ENCODE results near the gene SPDEF.

SPDEF gene

DNA sequence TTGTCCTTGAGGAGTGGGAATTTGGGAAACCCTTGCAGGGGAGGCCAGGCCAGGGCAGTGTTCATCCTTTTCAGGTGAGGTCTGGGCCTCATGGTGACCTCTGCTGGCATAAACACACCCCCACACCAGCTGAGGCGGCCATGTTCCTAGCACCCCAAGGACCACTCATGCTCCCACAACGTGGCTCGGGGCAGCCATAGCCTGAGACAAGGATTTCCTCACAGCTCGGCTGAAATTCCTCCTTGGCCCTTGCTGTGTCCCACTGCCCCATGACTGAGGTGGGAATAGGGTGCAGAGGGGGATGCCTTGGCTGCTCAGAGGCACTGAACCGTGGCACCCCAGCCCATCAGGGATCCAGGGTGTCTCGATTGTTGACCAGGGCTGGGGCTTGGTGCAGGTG is 27.3 kb upstream of the SPDEF start:
- DNase-seq, result peak; percentile 62

GRCh38 chr6:34581561-34581920 is 25.4 kb upstream of the SPDEF start:
- no peak for DNase-seq

GRCh38 chr6:34580707-34581560 is 24.8 kb upstream of the SPDEF start:
- no peak for DNase-seq

- DNase-seq, result no peak
Observed at GRCh38 chr6:34578445-34579262, 22.5 kb upstream of the SPDEF start.

DNA sequence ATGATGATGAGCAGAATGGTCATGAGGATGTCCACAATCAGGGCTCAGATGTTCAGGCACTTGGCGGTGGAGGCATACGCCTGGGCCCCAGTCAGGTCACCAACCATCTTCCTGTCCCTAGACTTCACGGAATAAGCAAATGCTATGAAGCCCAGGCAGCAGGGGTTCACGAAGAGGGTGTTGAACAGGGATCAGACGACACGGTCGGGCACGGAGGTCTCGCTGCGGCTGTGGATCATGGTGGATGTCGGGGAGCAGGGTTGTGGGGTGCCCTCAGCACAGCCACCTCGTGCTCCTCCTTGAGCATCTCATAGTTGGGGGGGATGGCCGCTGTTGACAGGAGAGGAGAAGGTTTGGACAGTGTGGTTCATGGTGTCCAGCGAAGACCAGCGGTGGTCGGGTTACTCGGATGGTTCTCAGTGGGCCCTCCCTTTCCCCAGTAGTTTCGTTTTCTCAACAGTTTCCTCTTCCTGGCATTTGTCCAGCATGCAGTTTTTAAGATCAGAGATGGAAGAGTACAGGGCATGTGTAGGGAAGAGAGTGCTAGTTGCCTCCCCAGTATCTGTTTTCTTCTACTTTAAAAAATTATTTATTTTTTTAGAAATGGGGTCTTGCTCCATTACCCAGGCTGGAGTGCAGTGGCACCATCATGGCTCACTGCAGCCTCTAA is 20.3 kb upstream of the SPDEF start:
- DNase-seq, result no peak

- DNase-seq, result no peak
Observed at GRCh38 chr6:34575326-34575725, 19.2 kb upstream of the SPDEF start.

GRCh38 chr6:34574647-34575293 is 18.6 kb upstream of the SPDEF start:
- no peak for DNase-seq

- DNase-seq, result no peak
Observed at GRCh38 chr6:34573567-34574183, 17.5 kb upstream of the SPDEF start.

- DNase-seq, result no peak
Observed at GRCh38 chr6:34572585-34572984, 16.5 kb upstream of the SPDEF start.

GRCh38 chr6:34572021-34572420 is 15.9 kb upstream of the SPDEF start:
- DNase-seq, result no peak

DNA sequence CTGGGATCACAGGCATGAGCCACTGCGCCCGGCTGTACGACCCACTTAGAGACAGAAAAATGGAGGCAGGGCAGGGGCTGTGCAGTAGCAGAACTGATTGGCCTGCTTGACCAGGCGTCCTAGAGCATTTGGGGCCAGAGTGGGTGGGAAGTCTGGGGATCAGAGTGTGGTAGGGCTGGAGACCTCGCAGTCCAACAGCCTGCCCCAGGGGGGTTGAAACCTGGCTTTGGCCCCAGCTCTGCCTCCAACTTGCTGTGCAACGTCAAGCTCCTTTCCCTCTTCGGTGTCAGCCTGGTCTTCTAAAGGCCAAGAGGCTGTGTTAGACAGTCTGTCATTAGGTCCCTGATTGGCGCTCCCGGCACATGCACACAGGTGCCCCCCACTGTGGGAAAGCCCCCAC is 15.3 kb upstream of the SPDEF start:
- DNase-seq, result no peak

DNA sequence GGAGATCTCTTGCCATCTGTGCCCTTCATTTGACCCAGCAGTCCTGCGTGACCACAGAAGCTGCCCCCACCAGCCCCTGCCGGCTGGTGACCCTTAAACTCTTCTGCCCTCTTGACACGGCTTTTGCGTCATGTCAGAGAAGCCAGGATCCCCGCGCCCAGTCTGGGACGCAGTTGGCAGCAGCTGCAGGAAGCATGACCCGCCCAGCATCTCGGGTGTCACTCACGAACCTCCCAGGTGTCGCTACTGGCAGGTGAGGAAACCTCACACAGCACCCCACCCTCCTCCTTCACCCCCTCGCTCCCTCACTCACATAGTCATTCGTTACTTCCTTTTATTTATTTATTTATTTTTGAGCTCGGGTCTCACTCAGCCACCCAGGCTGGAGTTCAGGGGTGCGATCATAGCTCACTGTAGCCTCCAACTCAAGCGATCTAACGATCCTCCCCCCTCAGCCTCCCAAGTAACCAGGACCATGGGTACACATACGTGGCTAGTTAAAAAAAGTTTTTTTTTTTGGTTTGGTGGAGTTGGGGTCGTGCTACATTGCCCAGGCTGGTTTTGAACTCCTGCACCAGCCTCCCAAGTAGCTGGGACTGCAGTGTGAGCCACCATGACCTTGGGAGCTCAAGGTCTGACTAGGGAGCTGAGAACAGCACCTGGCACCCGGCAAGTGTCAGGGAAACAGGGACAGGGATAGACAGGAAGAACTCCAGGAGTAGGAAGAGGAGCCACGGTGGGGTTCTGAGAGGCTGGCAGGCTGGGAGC is 14.1 kb upstream of the SPDEF start:
- no peak for DNase-seq

GRCh38 chr6:34569361-34569973 is 13.3 kb upstream of the SPDEF start:
- DNase-seq, result no peak

DNA sequence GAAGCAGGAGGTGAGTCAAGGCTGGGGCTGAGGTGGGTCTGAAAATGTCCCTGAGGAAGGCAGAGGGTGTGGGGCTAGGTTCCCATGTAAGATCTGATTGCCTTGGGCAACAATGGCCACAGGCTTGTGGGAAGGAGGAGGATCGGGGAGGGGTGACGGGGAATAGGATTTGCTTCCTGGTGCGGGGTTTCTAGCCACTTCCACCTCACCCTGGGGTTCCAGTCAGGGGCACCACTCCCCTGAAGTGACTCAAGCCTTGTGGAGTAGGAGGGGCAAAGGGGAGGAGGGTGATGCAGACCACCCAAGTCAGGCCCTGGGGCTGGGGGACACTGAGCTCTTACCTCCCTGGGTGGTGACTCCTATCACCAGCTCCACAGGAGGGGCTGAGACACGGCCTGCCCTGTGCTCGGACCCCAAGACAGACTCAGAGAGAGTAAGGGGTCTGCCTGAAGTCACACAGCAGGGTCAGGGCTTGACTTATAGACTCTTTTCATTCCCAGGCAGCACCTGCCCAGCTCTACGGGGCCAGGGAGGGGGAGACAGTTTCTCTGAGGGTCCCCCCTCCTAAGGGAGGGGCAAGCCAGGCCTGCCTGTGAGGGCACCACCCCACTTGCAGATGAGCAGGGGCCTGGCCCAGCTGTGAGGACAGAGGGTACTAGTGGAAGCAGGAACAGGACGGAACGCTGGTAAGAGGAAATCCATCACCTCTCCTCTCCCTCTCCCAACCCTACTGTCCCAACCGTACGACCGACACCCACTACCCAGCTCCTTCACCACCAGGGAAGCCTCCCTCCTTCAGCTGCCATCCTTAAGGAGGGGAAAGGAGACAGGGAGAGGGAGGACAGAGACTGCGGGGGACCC is 12.4 kb upstream of the SPDEF start:
- no peak for DNase-seq

DNA sequence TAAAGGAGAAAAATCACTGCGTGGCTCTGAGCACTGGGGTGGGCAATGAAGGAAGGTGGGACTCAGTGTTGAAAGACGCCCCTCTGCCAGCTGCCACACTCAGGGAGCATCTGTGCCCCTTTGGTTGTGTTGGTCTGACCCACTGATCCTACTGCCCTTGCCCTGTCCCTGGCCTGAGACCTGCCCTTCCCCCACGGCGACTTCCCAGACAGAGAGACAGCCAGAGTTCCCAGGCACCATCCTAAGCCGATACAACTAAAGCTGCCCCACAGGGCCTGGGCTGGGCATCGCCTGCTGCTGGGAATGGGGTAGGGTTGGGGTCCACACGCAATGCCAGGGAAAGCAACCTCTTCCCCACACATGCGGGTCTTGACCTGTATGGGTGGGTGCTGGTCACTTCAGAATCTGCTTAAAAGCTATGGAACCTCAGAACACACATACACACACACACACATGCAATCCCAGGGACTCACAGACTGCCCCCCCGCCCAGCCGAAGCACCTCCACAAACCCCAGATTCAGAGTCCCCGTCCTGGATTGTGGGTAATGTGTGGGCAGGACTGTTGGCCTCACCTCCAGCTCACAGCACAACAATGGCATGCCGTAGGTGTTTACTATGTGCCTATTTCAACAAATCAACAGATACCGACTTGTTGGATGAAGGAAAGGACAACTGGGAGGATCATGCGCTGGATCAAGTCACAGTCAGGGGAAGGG is 10.9 kb upstream of the SPDEF start:
- no peak for DNase-seq

DNA sequence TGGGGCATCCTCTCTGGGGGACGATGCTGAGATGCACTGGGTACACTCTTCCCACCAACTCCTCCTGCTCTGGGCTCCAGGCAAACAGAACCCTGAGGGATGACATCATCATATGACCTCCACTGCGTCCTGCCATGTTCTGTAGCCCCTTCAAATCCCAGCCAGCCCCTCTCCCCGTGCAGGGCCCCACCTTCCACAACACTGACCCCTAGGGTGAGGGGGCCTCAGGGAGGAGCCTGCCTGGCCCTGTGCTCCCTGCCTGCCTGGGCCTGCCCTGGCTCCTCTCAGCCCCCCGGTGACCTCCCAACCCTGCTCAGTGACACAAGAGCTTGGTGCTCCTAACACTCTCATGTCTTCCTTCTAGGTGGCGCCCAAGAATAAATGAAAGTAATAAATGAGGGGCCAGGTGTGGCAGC is 9.6 kb upstream of the SPDEF start:
- no peak for DNase-seq

- no peak for DNase-seq
Observed at GRCh38 chr6:34564181-34564580, 8.1 kb upstream of the SPDEF start.

DNA sequence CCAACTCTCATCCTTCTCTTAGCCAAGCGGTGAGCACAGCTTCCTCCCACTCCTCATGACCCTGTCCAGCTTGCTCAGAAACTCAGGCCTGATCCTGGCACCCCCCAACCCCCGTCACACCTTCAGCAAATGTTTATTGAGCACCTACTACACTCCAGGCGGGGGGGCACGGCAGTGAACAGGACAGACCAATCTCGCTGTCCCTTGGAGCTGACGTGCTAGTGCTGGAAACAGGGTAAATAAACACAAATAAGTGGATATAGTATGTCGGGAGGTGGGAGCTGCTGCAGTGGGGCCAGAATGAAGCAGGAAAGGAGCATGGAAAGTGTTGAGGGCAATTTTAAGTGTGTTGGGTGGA is 7.4 kb upstream of the SPDEF start:
- DNase-seq, result no peak

GRCh38 chr6:34562861-34563512 is 6.9 kb upstream of the SPDEF start:
- DNase-seq, result no peak

Measured in activated effector memory CD4-positive, alpha-beta T cell treated with anti-CD3 and anti-CD28 coated beads, Interleukin-2, amount 50 U/mL, for 16 hours (primary cell).